Kidney epithelial cell (primary cell): ENCODE results near the gene USP13. TPM values are rescaled to one million over a fixed set of nuclear protein-coding genes. Genes with fewer than 3 reads are reported as not detected.

ENCODE experiments used
- DNase-seq: peaks from one replicate; pipeline ENCODE4 v3.0.0-alpha.2; 2010; ENCODE audit warnings: low read depth
- H3K27me3 ChIP-seq: 2 replicates; pipeline ENCODE4 v1.6.0; 2011; ENCODE audit warnings: low read length; ENCODE audit not compliant: control insufficient read depth, insufficient read depth
- H3K36me3 ChIP-seq: 2 replicates; pipeline ENCODE4 v1.5.1; 2011; ENCODE audit warnings: low read length; ENCODE audit not compliant: control insufficient read depth, insufficient read depth
- H3K4me3 ChIP-seq: 2 replicates; pipeline ENCODE4 v1.5.1; 2011; ENCODE audit warnings: low read depth, mild to moderate bottlenecking, control low read depth, low read length
- CTCF ChIP-seq: IDR thresholded peaks from 2 replicates; pipeline ENCODE4 v1.5.1; 2011; ENCODE audit warnings: mild to moderate bottlenecking, moderate library complexity, low read length, control low read depth, inconsistent platforms; ENCODE audit not compliant: insufficient read depth, poor library complexity, severe bottlenecking
- total RNA-seq: library from RNA; depleted of rRNA; stranded (reverse); fragments of >200 nt; gene quantifications from 2 replicates; pipeline ENCODE4 v1.2.3, GENCODE V29; 2015

Gene USP13
- total RNA-seq, 1 donor from 2014 or later: 6.4 TPM

- Histone ChIP-seq H3K36me3 (no peaks in the 10 kb centered on the region), H3K4me3 (peak overlapping the region; percentile 75), H3K27me3 (no peaks in the 10 kb centered on the region)
- DNase-seq: no peak
- TF ChIP-seq CTCF: no peak
Measured at GRCh38 chr3:179651687-179652446, 973 bp upstream of the USP13 start.

DNA sequence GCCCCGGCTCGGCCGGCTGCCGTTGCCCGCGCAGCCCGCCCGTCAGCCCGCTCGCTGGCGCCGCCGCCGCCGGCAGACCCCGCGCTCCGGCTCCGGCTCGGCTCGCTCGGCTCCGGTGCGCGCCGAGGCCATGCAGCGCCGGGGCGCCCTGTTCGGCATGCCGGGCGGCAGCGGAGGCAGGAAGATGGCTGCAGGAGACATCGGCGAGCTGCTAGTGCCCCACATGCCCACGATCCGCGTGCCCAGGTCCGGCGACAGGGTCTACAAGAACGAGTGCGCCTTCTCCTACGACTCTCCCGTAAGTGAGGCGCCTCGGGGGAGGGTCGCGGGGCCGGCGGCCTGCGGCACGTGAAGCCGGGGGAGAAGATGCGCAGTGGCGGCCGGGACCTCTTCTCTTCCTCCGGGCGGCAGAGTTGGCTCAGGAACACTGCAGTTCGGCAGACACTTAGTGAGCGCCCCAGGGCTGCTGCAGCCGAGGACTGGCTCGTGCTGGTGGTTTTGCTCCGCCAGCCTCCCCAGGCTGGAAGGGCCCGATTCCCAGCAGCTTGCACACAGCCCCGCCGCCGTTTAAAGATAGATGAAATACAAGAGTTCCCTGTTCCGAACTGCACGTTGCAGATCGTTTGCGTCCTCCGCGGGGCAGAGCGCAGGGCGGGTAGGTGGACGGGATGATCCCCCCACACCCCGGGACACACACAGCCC, 407 bp downstream of the USP13 start:
- Histone ChIP-seq H3K36me3 (no peaks in the 10 kb centered on the region), H3K27me3 (no peaks in the 10 kb centered on the region), H3K4me3 (peak overlapping the region; percentile 75)
- no peak for TF ChIP-seq CTCF
- peak; percentile 38 for DNase-seq

DNA sequence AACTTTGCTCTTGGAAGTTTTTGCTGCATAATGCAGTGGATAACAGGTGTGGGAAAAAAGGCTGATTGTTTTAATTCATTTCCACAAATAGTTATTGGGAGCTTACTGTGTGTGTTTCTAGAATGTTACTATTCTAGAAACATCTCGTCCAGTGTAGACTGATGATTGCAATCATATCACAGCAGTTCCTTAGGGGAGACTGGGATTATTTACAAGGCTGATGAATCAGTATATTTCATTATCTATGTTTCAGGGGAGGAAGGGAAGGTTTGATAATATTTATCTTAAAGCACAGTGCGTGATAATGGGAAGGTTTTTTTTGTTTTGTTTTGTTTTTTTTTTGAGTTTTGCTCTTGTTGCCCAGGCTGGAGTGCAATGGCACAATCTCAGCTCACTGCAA, 2.4 kb downstream of the USP13 start:
- no peaks in the 10 kb centered on the region for H3K27me3 ChIP-seq
- no peak for TF ChIP-seq CTCF
- DNase-seq: no peak
- H3K4me3 ChIP-seq: no peak overlapping the region
- no peaks in the 10 kb centered on the region for H3K36me3 ChIP-seq

DNA sequence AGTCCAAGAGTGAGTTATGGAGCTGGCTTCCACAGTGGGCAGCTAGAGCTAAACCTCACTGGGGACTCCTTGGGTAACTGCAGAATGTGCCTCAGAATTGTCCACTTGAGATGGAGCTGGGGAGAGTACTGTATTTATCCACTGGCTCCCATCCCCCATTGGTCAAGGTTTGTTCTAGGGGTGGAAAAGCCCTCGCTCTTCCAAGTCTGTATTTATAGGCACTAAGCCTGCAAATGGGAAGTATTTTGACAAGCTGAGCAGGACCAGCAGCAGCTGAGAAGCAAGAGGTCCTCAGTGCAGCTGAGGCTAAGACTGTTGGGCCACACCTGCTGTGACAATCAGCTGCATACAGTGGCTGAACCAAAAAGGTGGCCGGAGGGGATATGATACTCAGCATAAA, 5.8 kb downstream of the USP13 start:
- Histone ChIP-seq H3K4me3 (no peak overlapping the region), H3K36me3 (no peaks in the 10 kb centered on the region), H3K27me3 (no peaks in the 10 kb centered on the region)
- no peak for DNase-seq
- TF ChIP-seq CTCF: no peak

DNA sequence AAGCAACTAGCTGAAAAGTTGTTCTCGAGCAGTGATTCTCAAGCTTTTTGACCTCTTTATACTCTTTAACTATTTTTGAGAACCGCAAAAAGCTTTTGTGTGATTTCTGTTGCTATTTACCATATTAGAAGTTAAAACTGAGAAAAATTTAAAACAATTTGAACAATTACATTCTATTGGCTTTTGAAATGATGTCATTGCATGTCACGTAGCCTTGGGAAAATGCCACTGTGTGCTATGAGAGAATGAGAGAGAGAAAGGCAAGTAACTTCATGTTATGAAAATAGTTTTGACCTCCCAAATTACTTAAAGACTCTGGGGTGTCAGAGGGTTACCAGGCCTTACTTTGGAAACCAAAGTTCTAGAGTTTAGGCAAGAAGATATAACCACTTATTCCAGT, 8.0 kb downstream of the USP13 start:
- no peak for TF ChIP-seq CTCF
- H3K4me3 ChIP-seq: no peak overlapping the region
- H3K36me3 ChIP-seq: no peaks in the 10 kb centered on the region
- H3K27me3 ChIP-seq: no peaks in the 10 kb centered on the region
- DNase-seq: no peak
